ENCODE data around the gene MLLT6.

- TF ChIP-seq CTCF (conservative IDR thresholded peaks at IDR 0.05; ENCODE audit: low read depth, low read length) (no peak), POLR2A (IDR thresholded peaks at IDR 0.05; ENCODE audit: low read depth, low read length) (no peak), NFE2L2 (IDR thresholded peaks at IDR 0.05; ENCODE audit: low read depth, low read length) (no peak), RCOR1 (IDR thresholded peaks at IDR 0.05; ENCODE audit: insufficient replicate concordance, low read length) (no peak), MAFK (IDR thresholded peaks at IDR 0.05; ENCODE audit: low read depth, low read length) (no peak), MXI1 (IDR thresholded peaks at IDR 0.05; ENCODE audit: borderline replicate concordance, low read depth, low read length) (no peak), CEBPB (IDR thresholded peaks at IDR 0.05; ENCODE audit: low read depth, low read length) (no peak), RAD21 (IDR thresholded peaks at IDR 0.05; ENCODE audit: low read length) (no peak), RFX5 (IDR thresholded peaks at IDR 0.05; ENCODE audit: low read depth, low read length) (no peak), MAZ (IDR thresholded peaks at IDR 0.05; ENCODE audit: borderline replicate concordance, low read depth, low read length) (no peak), ELK1 (IDR thresholded peaks at IDR 0.05; ENCODE audit: borderline replicate concordance, low read depth, low read length) (no peak)
These were observed 31.4 kb upstream of the MLLT6 start for GRCh38 chr17:38673707-38674013.
